ENCODE data around the gene PGK2. TPM values are rescaled to one million over a fixed set of nuclear protein-coding genes. Genes with fewer than 3 reads are reported as not detected.

PGK2 gene
- total and polyA plus RNA-seq, 9 donors, result not detected

DNA sequence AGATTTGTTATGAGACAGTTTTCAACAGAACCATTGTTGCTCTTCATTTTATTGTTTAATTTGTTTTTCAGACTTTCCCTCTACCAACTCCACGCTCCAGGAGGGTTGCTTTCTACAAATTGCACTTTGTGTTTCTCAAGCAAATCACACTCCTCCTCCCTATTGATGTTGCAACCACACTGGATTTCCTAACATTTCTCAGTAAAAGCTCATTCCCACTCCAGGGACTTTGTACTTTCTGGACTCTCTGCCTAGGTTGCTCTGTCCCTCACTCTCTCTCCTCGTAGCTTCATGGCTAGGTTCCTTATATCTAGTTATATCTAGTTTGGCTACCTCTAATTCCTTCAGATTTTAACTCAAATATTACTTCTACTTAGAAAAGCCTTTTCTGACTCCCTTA, 20.3 kb downstream of the PGK2 start:
- no peaks in the 10 kb centered on the region for H3K27me3 ChIP-seq
- H3K27ac ChIP-seq, result no peak overlapping the region
- no peak for DNase-seq
- WGBS, 3 donors, result 56 to 64% (median 59%) methylated on average over 2 of the region's 2 CpGs
- TF ChIP-seq, protein P1, sequence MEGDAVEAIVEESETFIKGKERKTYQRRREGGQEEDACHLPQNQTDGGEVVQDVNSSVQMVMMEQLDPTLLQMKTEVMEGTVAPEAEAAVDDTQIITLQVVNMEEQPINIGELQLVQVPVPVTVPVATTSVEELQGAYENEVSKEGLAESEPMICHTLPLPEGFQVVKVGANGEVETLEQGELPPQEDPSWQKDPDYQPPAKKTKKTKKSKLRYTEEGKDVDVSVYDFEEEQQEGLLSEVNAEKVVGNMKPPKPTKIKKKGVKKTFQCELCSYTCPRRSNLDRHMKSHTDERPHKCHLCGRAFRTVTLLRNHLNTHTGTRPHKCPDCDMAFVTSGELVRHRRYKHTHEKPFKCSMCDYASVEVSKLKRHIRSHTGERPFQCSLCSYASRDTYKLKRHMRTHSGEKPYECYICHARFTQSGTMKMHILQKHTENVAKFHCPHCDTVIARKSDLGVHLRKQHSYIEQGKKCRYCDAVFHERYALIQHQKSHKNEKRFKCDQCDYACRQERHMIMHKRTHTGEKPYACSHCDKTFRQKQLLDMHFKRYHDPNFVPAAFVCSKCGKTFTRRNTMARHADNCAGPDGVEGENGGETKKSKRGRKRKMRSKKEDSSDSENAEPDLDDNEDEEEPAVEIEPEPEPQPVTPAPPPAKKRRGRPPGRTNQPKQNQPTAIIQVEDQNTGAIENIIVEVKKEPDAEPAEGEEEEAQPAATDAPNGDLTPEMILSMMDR (IDR thresholded peaks at IDR 0.05), result no peak
- TF ChIP-seq POLR2A (IDR thresholded peaks at IDR 0.05) (no peak), EP300 (IDR thresholded peaks at IDR 0.05) (no peak)
- intact Hi-C loops (cut with DNase I), result no loop called here
- H3K4me1 ChIP-seq (ENCODE audit: insufficient read depth), result no peaks in the 10 kb centered on the region
- H3K36me3 ChIP-seq, result no peaks in the 10 kb centered on the region
- no peaks in the 10 kb centered on the region for H3K9me3 ChIP-seq
- H3K4me3 ChIP-seq, result no peak overlapping the region

DNA sequence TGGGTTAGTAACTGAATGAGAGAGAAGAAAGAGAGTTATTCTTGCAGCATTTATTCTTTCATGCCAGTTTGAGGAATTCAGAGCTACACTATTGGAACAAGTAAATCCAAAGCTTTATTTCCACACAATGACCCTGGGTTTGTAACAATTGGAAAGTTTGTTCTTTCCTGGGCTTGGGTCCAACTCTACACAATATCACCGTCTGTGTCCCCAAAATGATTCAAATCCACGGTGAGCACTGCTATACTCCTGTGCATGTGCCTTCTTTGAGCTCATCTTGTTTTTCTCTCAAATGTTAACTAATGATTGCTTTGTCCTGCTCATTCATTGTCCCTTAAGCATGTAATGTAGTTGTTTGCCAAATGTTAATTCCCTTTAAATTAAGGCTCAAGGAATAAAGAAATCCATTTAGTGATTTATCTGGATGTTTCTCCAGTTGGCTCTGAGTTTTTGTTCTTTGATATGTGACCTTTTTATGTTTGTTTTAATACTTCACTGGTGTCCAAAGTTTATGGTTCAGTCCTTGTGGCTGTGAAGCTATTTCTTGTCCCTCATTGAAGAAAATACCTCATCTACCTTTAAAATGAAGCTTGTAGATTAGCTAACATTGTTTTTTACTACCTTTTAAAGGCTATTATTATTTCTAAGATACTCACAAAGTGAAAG, 22.4 kb downstream of the PGK2 start:
- intact Hi-C loops (cut with DNase I), result no loop called here
- no peaks in the 10 kb centered on the region for H3K4me1 ChIP-seq (ENCODE audit: insufficient read depth)
- no peaks in the 10 kb centered on the region for H3K27me3 ChIP-seq
- no peak overlapping the region for H3K4me3 ChIP-seq
- no peak overlapping the region for H3K27ac ChIP-seq
- WGBS, 3 donors, result 13 to 51% (median 19%) methylated on average over 2 of the region's 2 CpGs
- H3K36me3 ChIP-seq, result no peaks in the 10 kb centered on the region
- TF ChIP-seq, protein P1 (IDR thresholded peaks at IDR 0.05), result no peak
- TF ChIP-seq EP300 (IDR thresholded peaks at IDR 0.05) (no peak), POLR2A (IDR thresholded peaks at IDR 0.05) (no peak)
- H3K9me3 ChIP-seq, result no peaks in the 10 kb centered on the region
- no peak for DNase-seq

DNA sequence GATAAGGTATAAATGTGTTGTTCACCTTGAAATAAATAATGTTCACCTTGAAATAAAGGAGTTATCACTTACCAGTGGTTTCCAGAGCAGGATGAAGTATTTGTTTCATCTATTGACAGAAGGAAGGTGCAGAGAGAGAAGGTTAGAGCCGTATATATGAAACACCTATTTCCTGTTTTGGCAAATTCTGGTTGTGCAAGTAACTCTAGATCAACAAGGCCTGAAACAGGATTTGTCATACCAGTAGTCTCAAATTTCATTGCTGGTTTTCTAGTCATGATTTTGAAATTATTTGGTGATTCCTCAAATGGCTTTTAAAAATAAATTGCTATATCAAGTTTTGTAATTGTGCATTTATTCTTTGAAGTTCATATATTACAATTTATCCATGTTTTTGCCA, 42.8 kb downstream of the PGK2 start, which contains the start of gene CRISP3:
CRISP3 (minus strand) TSS at position 130 of the 400 bp plus-strand sequence; CDS start at position 109, 21 bp downstream.
- no peak for DNase-seq
- no peak within 1 kb of the TSS for H3K4me3 ChIP-seq
- H3K36me3 ChIP-seq, result no peaks in the 10 kb centered on the region
- H3K4me1 ChIP-seq (ENCODE audit: insufficient read depth), result no peaks in the 10 kb centered on the region
- H3K9me3 ChIP-seq, result no peaks in the 10 kb centered on the region
- no peak within 1 kb of the TSS for H3K27ac ChIP-seq
- intact Hi-C loops (cut with DNase I), result no loop called here
- TF ChIP-seq EP300 (IDR thresholded peaks at IDR 0.05), result no peak
- TF ChIP-seq, protein P1 (IDR thresholded peaks at IDR 0.05), result no peak
- TF ChIP-seq POLR2A (IDR thresholded peaks at IDR 0.05), result no peak
- 44 to 63% (median 48%) methylated on average over 1 of the region's 1 CpG for WGBS, 3 donors
- no peaks in the 10 kb centered on the region for H3K27me3 ChIP-seq

DNA sequence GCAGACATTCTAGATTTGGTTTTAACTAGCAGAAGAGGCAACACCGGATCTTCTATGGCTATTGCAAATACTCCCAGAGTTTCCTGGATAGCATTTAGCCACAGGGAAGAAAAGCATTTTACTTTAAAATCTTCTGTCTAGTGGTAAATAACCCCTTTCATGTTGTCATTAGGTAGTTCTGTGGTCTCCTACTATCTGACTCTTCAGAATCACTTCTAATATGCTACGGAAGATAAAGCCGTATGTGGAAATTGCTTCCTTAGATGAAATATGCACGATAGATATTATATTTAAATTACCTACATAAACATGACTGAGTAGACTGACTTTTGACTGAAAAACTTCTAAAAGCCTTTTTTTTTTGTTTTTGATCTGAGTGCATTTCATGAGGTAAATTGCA, 43.7 kb downstream of the PGK2 start:
- TF ChIP-seq EP300 (IDR thresholded peaks at IDR 0.05) (no peak), POLR2A (IDR thresholded peaks at IDR 0.05) (no peak)
- TF ChIP-seq, protein P1 (IDR thresholded peaks at IDR 0.05), result no peak
- intact Hi-C loops (cut with DNase I), result no loop called here
- no peaks in the 10 kb centered on the region for H3K36me3 ChIP-seq
- no peak overlapping the region for H3K4me3 ChIP-seq
- no peak overlapping the region for H3K27ac ChIP-seq
- no peak for DNase-seq
- no peaks in the 10 kb centered on the region for H3K9me3 ChIP-seq
- 51 to 60% (median 58%) methylated on average over 4 of the region's 4 CpGs for WGBS, 3 donors
- no peaks in the 10 kb centered on the region for H3K27me3 ChIP-seq
- H3K4me1 ChIP-seq (ENCODE audit: insufficient read depth), result no peaks in the 10 kb centered on the region
